Measurements from ENCODE around the gene CHN1.

- no peak for TF ChIP-seq POLR2A (IDR thresholded peaks at IDR 0.05)
- no peak for TF ChIP-seq CTCF (IDR thresholded peaks at IDR 0.05)
Measured at GRCh38 chr2:174765576-174765975, 239.6 kb downstream of the CHN1 start.
